Activated CD4-positive, alpha-beta T cell treated with anti-CD3 and anti-CD28 coated beads, Interleukin-10, Interleukin-2, amounts not matched to agents 100 ng/mL and 50 ng/mL, durations not matched to agents 16 hours and 8 hours (primary cell): Measurements from ENCODE around the gene SKP2.

ENCODE experiments used
- DNase-seq: peaks from one replicate; pipeline ENCODE4 v3.0.0-alpha.2; 2020

The SKP2 gene

DNA sequence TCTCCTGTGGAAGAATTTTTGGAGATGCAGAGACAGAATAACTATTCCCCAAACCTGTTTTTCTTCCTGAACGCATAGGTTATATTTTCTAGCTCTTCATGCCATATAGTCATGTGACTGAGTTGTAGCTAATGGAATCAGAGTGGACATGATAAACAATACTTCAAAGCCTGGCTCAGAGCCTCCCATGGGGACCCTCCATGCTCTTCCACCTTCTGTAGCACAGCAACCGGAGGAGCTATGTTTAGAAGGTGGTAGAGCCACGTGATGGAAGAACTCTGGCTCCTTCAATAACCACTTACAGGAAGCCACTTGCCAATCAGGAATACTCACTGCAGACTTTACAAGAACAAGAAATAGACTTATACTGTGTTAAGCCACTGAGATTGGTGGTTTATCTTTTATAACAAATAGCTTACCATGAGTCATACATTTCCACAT is 50.6 kb downstream of the SKP2 start:
- DNase-seq: no peak

DNA sequence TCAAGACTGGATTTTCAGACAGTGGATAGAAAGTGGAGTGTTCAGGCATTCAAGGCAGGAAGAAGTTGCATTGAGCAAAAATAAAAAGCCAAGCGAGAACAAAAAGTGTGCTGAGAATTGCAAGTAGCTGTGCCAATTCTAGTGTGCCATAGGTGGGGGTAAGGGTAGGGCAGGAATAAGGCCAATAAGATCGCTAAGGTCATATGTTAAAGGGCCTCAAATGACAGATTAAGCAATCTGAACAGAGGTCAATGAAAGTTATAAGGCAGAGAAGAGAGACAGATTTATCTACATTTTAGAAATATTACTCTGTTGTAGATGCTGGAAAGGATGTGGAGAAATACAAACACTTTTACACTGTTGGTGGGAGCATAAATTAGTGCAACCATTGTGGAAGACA is 53.4 kb downstream of the SKP2 start:
- no peak for DNase-seq

DNA sequence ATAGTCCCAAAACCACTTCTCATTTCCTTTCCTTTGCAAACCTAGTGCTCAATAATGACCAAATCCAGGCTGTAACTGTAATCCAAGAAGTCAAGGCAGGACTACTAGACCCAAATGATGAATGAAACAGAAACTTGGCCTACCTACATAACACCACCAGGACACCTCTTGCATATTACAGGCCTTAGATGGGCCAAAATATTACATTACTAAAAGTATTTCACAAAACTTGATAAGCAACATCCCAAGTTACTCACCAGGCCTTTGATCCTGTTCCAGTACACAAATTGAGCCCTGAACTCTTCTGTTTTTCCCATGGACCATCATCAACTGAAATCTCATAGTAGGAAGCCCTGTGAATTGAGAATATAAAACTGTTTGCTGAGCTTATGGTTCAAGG is 55.0 kb downstream of the SKP2 start:
- no peak for DNase-seq

DNA sequence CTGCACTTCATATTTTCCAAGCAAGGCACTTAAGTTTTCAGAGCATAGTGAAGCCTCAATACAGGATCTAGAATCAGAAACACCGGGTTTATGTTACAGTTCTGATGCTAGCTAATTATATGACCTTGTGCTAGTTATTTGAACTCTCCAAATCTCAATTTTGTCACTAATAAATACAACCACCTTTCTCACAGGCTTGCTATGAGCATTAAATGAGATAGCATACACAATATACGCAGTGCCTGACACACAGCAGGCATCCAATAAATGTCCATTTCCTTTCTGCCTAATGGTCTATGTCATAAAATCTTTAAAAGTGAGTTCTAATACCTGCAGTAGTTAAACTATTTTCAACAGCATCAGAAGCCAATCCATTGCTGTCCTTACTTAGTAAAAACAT is 56.9 kb downstream of the SKP2 start:
- DNase-seq: no peak

DNA sequence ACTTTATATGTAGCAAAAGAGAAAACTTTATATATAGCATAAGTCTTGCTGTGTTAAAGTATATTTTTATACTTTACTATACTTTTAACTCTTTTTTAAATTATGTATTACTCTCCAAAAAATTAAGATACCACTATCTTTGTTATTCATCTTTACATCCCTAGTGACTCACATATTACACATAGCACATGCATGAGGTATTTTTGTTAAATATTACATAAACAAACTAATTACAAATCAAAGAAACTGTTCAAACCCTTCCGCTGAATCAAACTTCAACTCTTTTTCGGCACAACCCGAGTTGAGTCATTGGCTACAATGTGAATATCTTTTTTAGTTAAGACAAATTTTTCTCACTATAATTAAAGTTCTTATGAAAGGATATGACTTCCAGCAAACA is 57.8 kb downstream of the SKP2 start:
- DNase-seq: no peak

DNA sequence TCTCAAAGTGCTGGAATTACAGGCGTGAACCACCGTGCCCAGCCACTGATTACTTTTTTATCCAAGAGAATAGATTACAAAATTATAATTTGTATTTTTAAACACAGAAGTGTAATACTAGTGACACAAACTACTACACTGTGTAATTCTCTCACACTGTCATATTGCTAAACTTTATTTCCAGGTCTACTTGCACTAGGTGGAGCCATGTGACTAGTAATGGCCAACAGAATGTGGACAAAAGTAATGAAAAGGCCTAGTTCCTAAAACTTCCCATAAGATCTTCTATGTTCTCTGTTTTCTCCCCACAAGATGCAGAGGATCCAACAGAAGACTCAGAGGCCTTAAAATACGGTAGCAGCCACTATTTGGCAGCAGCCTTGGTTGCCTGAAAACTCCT is 62.5 kb downstream of the SKP2 start:
- no peak for DNase-seq

DNA sequence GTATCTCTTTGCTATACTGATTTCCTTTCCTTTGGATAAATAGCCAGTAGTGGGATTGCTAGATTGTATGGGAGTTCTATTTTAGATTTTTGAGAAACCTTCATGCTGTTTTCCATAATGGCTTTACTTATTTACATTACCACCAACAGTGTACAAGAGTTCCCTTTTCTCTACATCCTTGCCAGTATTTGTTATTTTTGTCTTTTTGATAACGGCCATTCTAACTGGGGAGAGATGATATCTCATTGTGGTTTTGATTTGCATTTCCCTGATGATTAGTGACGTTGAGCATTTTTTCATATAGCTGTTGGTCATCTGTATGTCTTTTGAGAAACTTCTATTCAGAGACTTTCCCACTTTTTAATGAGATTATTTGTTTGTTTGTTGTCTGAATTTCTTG is 64.0 kb downstream of the SKP2 start:
- DNase-seq: no peak

DNA sequence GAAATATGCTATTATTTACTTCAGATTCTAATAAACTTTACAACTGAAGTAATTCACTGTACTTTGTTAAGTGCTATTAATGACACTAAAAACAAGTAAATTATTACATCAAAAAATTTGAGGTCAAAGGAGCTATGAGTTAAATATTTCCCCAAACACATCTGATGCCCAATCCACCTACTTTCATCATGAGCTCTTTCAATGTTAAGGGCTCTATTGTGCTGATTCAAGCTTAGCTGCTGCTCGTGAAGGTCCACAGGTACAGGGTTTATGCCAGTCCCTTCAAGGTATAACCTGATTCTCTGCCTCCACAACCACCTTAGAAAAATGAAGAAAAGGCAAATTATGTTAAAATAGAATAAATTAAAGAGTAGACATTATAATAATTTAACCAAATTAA is 65.7 kb downstream of the SKP2 start:
- DNase-seq: no peak

DNA sequence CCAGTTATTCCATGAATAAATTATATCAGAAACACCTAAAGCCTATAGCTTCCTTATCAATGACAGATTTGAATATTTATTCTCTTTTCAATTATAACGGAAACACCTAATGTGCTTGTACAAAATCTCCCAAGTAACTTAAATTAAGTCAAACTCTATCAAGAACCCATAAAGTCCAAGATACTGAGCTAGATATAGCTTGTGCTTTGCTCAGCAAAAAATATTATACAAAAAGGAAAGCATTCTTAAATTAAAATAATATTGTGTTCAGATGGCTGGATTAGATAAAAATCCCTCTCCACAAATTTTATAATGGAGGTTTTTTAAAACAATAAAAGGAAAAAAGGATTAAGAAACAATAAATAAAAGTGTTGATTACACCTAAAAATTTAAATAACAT is 66.1 kb downstream of the SKP2 start:
- no peak for DNase-seq

DNA sequence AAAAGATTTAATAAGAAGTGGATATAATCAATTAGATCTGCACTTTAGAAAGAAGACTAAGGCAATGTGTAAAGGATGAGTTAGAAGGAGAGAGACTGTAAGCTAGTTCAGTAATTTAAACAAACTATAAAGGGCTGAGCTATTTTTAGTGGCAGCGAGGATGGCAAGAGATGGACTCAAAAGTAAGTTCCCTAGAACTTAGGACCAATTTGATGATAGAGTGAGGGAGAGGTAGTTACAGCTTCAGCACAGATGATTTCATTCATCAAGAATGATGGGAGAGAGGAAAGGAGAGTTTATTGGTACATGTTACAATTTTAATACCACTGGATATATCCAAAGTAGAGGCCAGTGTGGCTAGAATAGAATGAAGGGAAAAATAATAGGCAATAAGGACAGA is 70.7 kb downstream of the SKP2 start:
- no peak for DNase-seq

DNA sequence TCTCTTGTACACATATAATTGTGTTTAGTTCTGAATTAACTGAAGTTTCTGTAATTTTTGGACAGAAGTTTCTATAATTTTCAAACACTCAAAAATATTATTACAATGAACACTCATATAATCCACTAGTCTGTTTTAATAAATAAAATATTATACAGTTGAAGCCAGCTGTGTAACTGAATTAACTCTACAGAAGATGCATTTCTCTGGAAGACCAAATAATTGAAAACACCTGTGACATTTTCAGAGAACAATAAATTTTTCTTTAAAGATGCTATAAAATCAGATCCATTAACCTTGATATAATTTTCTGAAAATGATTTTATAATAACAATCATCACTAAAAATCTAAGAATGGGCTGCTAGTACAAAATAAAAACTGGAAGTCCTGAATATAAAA is 75.1 kb downstream of the SKP2 start:
- no peak for DNase-seq

DNA sequence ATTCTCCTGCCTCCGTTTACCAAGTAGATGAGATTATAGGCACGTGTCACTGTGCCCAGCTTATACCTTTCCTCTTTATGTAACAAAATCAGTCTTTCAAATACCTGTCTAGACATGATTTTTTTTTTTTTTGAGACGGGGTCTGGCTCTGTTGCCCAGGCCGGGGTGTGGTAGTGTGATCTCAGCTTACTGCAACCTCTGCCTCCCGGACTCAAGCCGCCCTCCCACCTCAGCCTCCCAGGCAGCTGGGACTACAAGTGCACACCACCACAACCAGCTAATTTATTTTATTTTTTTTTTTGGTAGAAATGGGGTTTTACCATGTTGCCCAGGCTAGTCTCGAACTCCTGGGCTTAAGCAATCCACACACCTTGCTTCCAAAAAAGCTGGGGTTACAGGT is 76.6 kb downstream of the SKP2 start:
- DNase-seq: no peak

DNA sequence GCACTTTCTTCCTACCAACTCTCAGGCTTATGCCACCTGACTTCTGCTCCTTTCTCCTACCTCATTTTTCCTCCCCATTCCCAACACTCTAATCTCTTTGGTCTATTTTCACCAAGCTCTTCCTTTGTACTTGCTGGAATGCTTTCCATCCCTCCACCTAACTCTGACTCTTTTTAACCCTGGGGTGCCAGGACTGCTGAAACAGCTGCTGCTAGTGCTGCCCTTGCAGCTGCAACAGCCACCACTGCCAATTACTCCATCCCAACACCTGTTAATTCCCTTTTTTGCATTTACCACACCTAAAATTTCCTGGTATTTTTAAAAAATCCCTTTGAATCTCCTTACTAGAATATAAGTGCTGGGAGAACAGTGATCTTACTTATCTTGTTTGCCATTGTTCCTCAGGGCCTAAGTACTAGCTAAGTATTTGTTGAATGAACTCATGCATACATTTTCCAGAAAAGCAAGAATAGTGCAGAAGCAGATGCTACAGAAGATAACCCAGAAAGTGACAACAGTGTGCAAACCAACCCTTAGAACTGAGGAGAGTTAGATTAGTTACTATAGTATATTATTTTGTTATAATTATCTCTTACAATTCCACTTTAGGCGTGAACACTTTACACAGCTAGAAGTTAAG is 78.4 kb downstream of the SKP2 start:
- DNase-seq: no peak

DNA sequence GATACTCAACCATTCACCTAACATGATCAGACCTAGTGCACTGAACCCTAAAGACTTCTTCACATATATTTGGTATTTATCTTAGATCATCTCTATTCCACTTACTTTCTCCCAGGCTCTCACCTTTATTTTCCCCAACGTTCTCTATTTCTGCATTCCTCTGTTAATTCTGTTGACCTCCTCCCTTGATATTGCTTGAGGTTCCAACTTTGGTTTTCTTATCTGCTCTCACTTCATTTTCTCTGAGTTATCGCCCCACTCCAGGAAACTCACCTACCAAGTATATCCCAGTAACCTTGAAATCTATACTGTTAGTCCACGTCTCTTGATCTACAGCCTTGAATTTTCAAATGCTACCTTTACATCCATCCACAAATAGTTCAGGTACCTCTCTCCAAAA is 80.6 kb downstream of the SKP2 start:
- no peak for DNase-seq
